K562 (cell line): ENCODE measurements around the gene BRD4. TPM values are rescaled to one million over a fixed set of nuclear protein-coding genes. Genes with fewer than 3 reads are reported as not detected.

Source experiments
- CHD2 ChIP-seq: IDR thresholded peaks from 2 replicates; pipeline ENCODE4 v1.6.1; 2011; ENCODE audit warnings: low read depth, low read length
- CREM ChIP-seq: IDR thresholded peaks from 2 replicates; pipeline ENCODE4 v1.6.1; 2014; ENCODE audit warnings: antibody characterized with exemption, low read depth
- CXXC5 ChIP-seq: fragments of 250-450 bp; sonication (Bioruptor Pico); IDR thresholded peaks from 2 replicates; pipeline ENCODE4 v1.8.0; 2022; ENCODE audit warnings: inconsistent platforms, mild to moderate bottlenecking, moderate library complexity
- E2F6 ChIP-seq, 2 experiments: IDR thresholded peaks; 2 replicates each; pipeline ENCODE4 v1.6.1; 2011; ENCODE audit warnings: borderline replicate concordance in 1 of 2, control low read depth in 1 of 2, low read depth in 1 of 2, low read length in 1 of 2, mild to moderate bottlenecking in 1 of 2, mixed read lengths in 1 of 2, moderate library complexity in 1 of 2; ENCODE audit not compliant: insufficient read depth in 1 of 2, insufficient read length in 1 of 2, poor library complexity in 1 of 2, severe bottlenecking in 1 of 2; ENCODE audit errors: extremely low read depth in 1 of 2
- EGR1 ChIP-seq: fragments of 450-650 bp; conservative IDR thresholded peaks from 2 replicates; pipeline ENCODE4 v1.6.1; 2017; ENCODE audit warnings: mild to moderate bottlenecking
- FOSL1 ChIP-seq: fragments of 200-800 bp; sonication (Bioruptor generic); conservative IDR thresholded peaks from 2 replicates; pipeline ENCODE4 v1.6.1; 2016; ENCODE audit warnings: missing genetic modification characterization, missing compliant biosample characterization
- KDM1A ChIP-seq, 2 experiments: fragments of 450-650 bp; IDR thresholded peaks; 2 replicates each; pipeline ENCODE4 v1.6.1; 2016; ENCODE audit warnings: mild to moderate bottlenecking in 2 of 2
- KDM5B ChIP-seq: fragments of 200-600 bp; sonication (generic); IDR thresholded peaks from 2 replicates; pipeline ENCODE4 v1.6.1; 2012; ENCODE audit warnings: low read depth, mild to moderate bottlenecking, moderate library complexity, low read length, control low read depth, inconsistent platforms; ENCODE audit not compliant: insufficient replicate concordance
- MNT ChIP-seq, 2 experiments: fragments of 450-650 bp; conservative IDR thresholded peaks; 2 replicates each; pipeline ENCODE4 v1.6.1; 2017; ENCODE audit warnings: mild to moderate bottlenecking in 2 of 2, moderate library complexity in 2 of 2
- MYNN ChIP-seq, 2 experiments: sonication (generic); formaldehyde crosslinking in 1 of 2; IDR thresholded peaks; 2 replicates each; pipeline versions ENCODE4 v1.5.0 to v1.6.1; 2016 to 2020; ENCODE audit warnings: antibody characterized with exemption in 1 of 2, missing genetic modification reagents in 1 of 2
- NFE2 ChIP-seq: IDR thresholded peaks from 2 replicates; pipeline ENCODE4 v1.6.1; 2014; ENCODE audit warnings: antibody characterized with exemption, low read depth
- NRF1 ChIP-seq, 2 experiments: fragments of 450-650 bp; IDR thresholded peaks in 1 of 2; conservative IDR thresholded peaks in 1 of 2; 2 replicates each; pipeline ENCODE4 v1.6.1; 2014; ENCODE audit warnings: mild to moderate bottlenecking in 2 of 2
- SP2 ChIP-seq: IDR thresholded peaks from 2 replicates; pipeline ENCODE4 v1.6.1; 2011; ENCODE audit warnings: mild to moderate bottlenecking, low read depth, low read length, moderate library complexity; ENCODE audit not compliant: poor library complexity, severe bottlenecking; ENCODE audit errors: extremely low read depth
- TFAP4 ChIP-seq: sonication (generic); formaldehyde crosslinking; IDR thresholded peaks from 2 replicates; pipeline ENCODE4 v1.8.0; 2022; ENCODE audit warnings: missing genetic modification reagents, mild to moderate bottlenecking, moderate library complexity, borderline replicate concordance
- THAP7 ChIP-seq: fragments of 250-450 bp; sonication (Bioruptor Pico); IDR thresholded peaks from 2 replicates; pipeline ENCODE4 v1.5.0; 2021
- TSC22D4 ChIP-seq: fragments of 450-650 bp; IDR thresholded peaks from 2 replicates; pipeline ENCODE4 v1.6.1; 2016; ENCODE audit warnings: missing genetic modification characterization, missing biosample characterization, control low read depth
- VEZF1 ChIP-seq: fragments of 200-800 bp; sonication (Bioruptor generic); IDR thresholded peaks from 2 replicates; pipeline ENCODE4 v1.6.1; 2017; ENCODE audit warnings: missing genetic modification characterization, missing compliant biosample characterization
- ZBTB7A ChIP-seq: IDR thresholded peaks from 2 replicates; pipeline ENCODE4 v1.6.1; 2011; ENCODE audit warnings: low read depth, mild to moderate bottlenecking, low read length, moderate library complexity, borderline replicate concordance; ENCODE audit not compliant: control insufficient read depth
- ZFP36 ChIP-seq: fragments of 150-350 bp; IDR thresholded peaks from 2 replicates; pipeline ENCODE4 v1.6.1; 2018; ENCODE audit warnings: low read length, low read depth; ENCODE audit not compliant: partially characterized antibody
- ZNF316 ChIP-seq: fragments of 450-650 bp; IDR thresholded peaks from 2 replicates; pipeline ENCODE4 v1.6.1; 2016
- polyA plus RNA-seq, 8 experiments: library from polyadenylated mRNA; depleted of rRNA in 4 of 8; stranded (reverse) in 5 of 8; unstranded in 3 of 8; fragments of >200 nt; fragmentation: Nextera tagmentation in 2 of 8; fragmentation: Illumina TruSeq in 1 of 8; extraction: Ambion mirVana in 2 of 8; extraction: Trizol in 1 of 8; gene quantifications; 2 replicates each; pipeline versions ENCODE4 v1.2.1 to v1.2.3, GENCODE V29; 2011 to 2014; ENCODE audit warnings: inconsistent platforms in 1 of 8, missing spikeins in 1 of 8
- total RNA-seq, 7 experiments: library from RNA; depleted of rRNA in 6 of 7; stranded (reverse); fragments of >200 nt in 6 of 7; fragmentation: Illumina TruSeq in 2 of 7; extraction: Trizol in 2 of 7; gene quantifications; 2 replicates each; pipeline versions ENCODE4 v1.2.1 to v1.2.3, GENCODE V29; 2011 to 2021; ENCODE audit warnings: low replicate concordance in 1 of 7

Gene BRD4
- total and polyA plus RNA-seq, 9 of the 15 experiments (the other 6 are each of a cell fraction or from before 2014, with no cell fraction given): 1.8 to 105 (median 15.6) TPM

GRCh38 chr19:15222738-15223648 is 109.3 kb downstream of the BRD4 start (continued):
- peak; percentile 45; the same call in 1 of the 2 replicates for TF ChIP-seq TFAP4 (CRISPR knock-in tag)
- peak; percentile 40 for TF ChIP-seq CXXC5 (CRISPR knock-in tag)
- TF ChIP-seq TSC22D4 (tag): no peak
- peak; percentile 85 for TF ChIP-seq EGR1
- peak; percentile 66 for TF ChIP-seq NFE2
- peak; percentile 52 for TF ChIP-seq CREM
- TF ChIP-seq FOSL1 (tag): no peak
- no peak for TF ChIP-seq THAP7 (CRISPR knock-in tag)
- peak; percentile 99 for TF ChIP-seq MYNN (IDR thresholded peaks at IDR 0.05)
- peak; percentile 89 for TF ChIP-seq MYNN (CRISPR knock-in tag; IDR thresholded peaks at IDR 0.05)
- TF ChIP-seq ZBTB7A: peak; percentile 76
- TF ChIP-seq ZFP36: peak; percentile 92
- TF ChIP-seq MNT (conservative IDR thresholded peaks at IDR 0.05): peak in 1 of 2 experiments; percentile 55; a peak in 1 of 4 replicates
- TF ChIP-seq KDM1A (IDR thresholded peaks at IDR 0.05): peak; percentile 47 to 52
- TF ChIP-seq E2F6 (IDR thresholded peaks at IDR 0.05; ENCODE audit: borderline replicate concordance in 1 of 2, extremely low read depth in 1 of 2, insufficient read depth in 1 of 2, insufficient read length in 1 of 2, low read depth in 1 of 2, low read length in 1 of 2, poor library complexity in 1 of 2, severe bottlenecking in 1 of 2): peak in 1 of 2 experiments; percentile 83
- TF ChIP-seq ZNF316: 0 out of 2 replicates have a peak, but pooled peaks have one; percentile 5
- no peak for TF ChIP-seq KDM5B
- TF ChIP-seq CHD2: peak; percentile 43; the same call in 1 of the 2 replicates
- peak; percentile 78 for TF ChIP-seq VEZF1 (CRISPR knock-in tag)
- TF ChIP-seq NRF1 (conservative IDR thresholded peaks at IDR 0.05 in 1 of 2, IDR thresholded peaks at IDR 0.05 in 1 of 2): 0 out of 4 replicates have a peak, but pooled peaks of 1 of the 2 experiments have one; percentile 26
- peak; percentile 55 for TF ChIP-seq SP2
